CD4-positive, alpha-beta T cell treated with Interleukin-6 at 100 ng/mL for 8 hours (primary cell): Measurements from ENCODE around the gene MARCHF3.
"Not testable (repeated sequence)": the region's sequence is repeated elsewhere in the genome, so short reads cannot be mapped to it uniquely, and the experiment has no call there.

Experiments
- DNase-seq: peaks from one replicate; pipeline ENCODE4 v3.0.0-alpha.2; 2020; ENCODE audit warnings: mixed read lengths, low spot score

MARCHF3 gene

DNA sequence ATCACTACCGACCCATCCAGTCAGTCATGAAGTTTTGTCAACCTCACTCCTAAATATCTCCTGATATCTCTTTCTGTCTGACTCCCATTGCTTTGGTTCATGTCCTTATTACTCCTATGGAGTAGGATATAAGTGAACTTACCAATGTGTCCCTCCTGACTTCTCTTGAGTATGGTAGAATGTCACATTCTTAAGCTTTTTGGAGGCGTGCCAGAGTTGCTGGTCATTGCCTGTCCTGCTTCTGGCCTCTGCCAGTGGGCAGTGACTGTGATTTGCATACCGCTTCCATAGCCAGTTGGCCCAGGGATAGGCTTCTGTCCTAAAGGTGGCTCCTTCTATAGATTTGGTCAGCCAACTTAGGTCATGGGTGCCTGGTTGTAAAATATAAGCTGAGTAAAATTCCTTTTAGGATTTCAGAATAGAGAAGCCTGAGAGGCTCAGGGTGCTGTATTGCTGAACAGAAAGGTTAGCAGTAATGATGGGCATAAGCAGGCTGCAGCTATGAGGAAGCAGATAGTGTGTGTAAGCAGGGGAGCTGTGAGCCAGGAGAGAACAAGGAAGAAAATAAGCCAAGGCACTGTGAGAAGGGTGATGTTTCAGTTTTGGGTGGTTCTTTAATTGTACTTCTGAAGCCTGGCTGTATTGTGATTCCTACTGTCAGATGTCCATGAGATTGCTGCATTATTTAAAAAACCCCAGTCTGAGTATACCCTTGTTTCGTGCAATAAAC is 16.1 kb upstream of the MARCHF3 start:
- DNase-seq, result no peak

DNA sequence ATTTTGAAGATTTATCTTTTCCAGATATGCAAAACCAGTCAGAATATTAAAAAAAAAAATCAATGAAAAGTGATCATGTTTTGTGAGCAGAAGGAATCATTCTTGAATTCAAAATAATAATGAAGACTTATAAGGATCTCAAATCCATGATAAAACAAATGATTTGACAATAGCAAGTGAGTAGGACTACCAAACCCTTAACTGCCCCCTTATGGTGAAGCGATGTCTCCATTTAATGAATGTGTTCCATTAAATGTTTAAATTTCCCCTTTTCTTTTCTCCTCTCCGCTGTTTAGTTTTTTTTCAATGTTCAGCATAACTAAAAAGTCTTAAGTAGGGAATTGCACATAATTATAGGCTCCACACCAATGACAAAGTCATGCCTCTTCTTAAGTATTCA is 12.2 kb upstream of the MARCHF3 start:
- DNase-seq, result no peak

DNA sequence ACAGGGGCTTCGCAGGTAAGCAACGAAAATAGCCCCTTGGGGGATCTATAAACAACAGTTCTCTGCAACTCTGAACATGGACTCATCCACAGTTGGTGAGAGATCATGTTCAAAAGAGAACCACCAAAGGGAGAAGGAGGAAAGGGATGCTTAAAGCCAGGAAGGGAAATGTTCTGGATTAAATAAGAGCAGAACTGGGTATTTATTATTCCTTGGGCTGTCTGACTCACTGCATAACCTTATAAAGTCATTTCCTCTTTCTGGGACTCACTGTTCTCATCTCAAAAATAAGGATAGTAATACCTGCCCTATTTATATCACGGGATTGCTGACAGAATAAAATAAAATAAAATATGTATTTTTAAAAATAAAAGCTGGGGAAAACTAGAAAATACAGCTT is 11.2 kb upstream of the MARCHF3 start:
- no peak for DNase-seq

DNA sequence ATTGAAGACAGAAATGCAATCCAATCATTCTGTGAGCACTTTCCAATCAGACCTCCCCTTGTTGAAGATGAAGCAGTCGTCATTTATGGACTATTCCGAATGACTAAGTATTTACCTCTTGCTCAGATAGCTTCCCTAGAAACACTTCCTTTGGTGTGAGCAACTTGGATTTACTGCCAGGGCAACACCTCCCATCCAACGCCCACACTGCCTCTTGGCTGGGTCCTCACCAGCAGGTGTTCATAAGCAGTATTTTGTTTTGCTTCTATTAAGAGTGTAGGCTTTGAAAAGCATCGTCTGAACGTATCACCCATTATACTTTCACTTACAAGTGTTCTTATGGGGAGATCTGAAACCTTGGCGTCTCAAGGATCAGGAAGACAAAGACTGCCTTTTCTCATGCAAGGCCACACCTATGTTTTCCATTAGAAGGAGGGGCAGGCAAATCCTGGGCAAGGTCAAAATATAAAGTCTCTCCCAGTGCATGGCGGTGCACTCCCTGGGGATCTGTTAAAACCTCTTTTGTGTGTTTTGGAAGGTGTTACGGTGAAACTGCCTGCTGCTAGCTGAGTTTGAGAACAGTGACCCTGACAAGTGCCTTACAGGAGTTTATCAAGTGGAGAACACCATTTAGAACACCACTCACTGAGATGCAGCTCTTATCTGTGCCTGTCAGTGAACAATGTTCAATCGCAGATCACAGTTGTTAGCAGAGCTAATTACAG is 10.6 kb upstream of the MARCHF3 start:
- DNase-seq, result no peak

DNA sequence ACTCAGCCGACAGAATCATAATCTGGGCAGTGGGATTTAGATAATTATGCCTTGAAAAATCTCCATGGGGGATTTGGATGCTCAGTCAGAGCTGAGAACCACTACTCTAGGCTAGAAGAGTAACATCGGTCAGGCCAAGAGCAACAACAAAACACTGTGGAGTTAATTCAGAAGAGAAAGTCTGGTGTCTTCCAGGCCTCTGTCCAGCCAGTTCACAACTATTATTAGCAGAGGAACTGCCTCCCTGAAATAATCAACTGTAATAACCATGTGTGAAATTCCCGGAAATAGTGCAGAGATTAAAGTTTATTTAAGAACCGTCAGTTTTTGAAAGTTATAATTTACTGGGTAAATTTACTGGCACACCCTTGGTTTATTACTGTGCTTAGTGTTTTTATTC is 8.2 kb upstream of the MARCHF3 start:
- DNase-seq, result no peak

DNA sequence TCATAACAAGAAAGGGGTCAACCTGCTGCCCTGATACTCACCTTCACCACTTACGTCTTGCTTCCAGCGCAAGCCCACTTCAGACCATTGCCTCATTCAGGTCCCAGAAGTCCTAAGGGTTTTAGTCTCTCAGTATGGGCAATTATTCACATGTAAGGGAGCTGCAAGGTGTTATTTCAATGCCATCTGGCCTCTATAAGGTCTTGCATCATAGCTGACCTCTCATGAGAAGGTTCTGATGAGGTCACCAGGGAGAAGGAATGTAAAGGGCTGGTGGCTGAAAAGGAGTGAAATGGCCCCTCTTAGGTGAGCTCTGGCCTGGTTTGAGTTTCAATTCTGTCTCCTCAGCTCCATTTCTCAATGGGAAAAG is 1.5 kb upstream of the MARCHF3 start:
- no peak for DNase-seq

DNA sequence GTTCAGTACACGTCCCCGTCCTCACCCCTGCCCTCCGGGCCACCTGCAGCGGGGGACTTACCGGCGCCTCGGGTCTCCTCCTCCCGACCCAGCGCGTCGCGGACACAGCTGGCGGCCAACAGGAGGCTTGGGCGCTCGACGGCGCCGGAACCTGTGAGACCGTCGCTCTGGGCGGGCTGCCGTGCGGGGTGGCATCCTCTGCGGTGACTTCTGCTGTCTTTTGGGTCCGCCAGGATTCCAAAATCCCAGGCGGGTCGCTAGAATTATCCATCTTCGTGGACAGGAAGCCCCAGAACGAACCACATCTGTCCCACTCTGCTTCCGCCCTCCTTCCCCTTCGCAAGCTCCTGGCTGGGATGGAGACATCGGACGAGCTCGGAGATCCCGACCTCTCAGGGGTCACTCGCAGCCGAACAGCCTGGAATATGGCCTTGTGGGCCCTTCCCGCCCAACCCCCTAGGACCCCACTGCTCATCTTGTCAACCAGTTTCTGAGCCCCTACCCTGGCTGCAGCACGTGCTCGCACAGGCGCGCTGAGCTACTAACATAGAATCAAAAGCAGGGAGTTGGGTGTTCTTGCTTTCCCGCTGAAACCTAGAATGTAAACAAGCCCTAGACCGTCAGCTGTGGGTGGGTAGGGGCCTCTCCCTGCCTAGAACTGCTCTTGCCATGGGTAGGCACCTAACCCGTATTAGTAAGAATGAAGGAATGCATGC is 947 bp upstream of the MARCHF3 start:
- DNase-seq, result no peak

DNA sequence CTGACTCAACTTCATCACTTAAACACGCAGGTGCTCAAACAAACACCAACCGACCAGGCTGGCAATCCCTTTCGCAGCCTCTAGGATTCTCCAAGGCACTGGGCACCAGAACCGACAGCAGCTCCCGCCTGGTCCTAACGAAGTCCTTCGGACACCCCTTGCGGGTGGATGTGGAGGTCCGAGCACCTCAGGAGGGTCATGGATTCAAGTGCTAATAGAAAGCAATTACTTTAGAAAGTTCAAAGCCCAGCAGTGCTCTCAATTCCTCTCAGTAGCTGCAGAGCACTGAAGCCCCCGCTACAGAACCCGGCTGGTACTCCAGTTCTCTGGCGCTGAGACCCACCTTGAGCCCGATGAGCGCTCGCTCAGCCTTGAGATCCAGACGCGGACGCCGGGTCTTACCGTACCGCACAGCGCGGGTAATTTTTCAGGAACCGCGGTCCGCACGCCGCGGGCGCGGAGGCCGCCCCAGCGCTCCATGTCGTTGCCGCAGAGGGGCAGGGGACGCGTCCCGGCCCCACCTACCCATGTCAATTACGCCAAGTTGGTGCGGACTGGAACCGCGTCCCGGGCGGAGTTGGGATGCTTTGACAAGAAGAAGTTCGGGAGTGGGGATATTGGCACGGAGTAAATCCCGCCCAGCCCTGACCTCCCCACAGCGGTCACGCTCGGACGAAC is 638 bp downstream of the MARCHF3 start:
- DNase-seq, result peak; percentile 31

DNA sequence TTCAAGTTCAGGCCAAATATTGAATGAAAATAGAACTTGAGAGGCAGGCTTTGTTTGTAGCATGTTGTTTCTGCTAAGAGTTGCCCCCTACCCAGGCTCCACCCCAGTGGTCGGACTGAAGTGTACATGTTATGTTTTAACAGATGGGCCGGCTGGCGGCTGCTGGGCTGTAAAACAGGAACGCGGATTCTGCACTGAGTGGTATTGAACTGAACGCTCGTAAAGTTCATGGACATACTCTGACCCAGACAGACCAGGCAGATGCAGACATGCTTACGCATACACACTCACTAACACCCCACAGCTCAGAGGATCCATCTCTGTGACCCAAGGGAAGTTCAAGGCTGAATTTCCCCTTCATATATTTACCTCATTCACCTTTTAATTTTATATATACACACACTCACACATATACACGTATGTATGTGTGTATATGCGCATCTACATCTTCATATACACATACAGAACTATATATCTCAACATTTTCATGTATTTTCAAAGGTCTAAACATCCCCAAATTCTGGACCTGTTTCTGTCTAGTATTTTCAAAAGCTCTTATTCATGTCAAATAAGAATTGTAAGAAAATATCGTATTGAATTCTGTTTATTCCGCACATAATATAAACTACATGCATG is 1.4 kb downstream of the MARCHF3 start:
- no peak for DNase-seq

DNA sequence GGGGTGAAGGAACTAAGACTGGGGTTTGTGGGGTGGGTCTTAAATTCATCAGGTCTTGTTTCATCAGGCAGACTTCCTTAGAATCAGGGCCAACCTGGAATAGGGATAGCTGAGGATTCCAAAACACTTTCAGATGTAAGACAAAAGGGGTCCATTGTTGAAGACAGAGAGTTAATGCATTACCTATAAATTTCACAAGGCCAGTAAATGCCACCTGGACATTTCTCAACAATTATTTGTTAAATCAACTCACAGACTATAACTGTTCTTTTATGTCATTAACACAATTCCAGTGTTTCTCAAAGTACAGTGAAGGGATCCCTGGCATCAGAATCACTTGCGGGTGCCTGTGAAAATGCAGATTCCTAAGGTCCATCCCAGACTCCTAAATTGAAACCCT is 2.8 kb downstream of the MARCHF3 start:
- no peak for DNase-seq

DNA sequence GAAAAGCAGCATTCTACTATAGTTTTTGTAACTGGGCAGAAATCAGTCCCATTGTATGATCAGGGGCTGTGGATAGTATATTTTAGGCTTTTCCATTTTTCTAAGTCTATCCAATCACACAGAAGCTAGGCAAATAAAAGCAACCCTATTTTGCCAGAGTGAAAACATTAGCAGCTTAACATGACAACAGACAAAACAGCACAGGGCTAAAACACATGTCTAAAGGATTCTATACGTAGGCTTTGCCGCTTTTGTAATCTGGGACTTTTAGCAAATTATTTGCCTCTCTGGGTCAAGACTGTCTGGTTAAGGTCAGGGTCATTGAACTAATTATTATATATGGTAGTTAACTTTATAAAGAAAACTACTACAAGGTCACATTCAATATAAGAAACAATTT is 4.2 kb downstream of the MARCHF3 start:
- no peak for DNase-seq

DNA sequence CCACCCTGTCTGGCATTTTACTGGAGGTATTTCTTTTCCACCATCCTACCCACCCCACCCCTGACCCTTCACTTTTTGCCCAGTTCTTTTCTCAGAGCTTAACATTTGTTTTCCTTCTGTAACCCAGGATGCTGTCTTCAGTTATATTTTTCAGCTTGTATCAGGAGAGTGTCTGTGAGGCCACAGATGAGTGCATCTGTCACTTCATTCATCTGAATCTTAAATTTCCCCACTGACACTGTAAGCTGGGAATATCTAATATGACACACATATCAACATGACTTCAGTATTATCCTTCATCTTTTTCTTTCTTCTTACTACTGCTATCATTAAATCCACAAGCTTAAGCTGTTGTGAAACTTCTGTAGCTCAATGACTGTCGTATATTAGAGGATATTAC is 4.9 kb downstream of the MARCHF3 start:
- DNase-seq, result no peak

DNA sequence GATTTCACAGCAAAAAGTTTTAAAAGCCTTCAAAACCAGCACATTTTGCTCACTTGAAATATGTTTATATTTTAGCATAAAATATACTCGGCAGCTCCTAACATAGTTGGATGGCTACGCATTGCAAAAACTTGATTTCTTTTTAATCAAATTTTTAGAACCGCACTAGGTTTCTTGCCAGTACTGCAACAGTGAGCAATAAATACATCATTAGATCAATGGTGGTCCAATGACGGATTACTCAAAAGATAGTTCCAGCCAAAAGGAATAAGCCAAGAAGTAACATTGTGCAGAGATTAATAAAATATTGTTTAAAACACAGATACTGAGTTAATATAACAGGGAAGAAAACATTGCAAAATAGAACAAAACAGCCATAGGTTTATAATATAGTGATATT is 5.5 kb downstream of the MARCHF3 start:
- no peak for DNase-seq

DNA sequence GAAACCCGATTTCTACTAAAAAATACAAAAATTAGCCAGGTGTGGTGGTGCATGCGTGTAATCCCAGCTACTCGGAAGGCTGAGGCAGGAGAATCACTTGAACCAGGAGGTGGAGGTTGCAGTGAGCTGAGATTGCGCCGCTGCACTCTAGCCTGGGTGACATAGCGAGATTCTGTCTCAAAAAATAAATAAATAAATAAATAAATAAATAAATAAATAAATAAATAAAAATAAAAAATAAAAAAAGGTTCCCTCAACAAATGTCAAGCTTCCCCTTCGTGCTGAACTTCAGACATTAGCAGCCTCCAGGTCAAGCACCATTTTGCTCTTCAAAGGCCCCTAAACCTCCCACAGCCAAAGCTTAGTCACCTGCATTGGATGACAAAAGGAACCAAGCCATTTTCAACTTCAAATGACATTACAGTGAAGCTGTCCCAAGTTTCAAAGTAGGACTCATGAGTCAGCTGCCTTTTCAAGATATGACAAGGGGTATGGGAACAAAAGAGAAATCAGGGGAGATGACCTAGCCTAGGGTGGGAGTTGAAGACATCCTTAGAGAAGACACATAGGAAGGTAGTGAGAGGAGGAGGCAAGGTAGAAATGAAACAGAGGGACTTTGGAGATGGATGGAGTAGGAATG is 6.7 kb downstream of the MARCHF3 start:
- DNase-seq, result not testable (repeated sequence)

DNA sequence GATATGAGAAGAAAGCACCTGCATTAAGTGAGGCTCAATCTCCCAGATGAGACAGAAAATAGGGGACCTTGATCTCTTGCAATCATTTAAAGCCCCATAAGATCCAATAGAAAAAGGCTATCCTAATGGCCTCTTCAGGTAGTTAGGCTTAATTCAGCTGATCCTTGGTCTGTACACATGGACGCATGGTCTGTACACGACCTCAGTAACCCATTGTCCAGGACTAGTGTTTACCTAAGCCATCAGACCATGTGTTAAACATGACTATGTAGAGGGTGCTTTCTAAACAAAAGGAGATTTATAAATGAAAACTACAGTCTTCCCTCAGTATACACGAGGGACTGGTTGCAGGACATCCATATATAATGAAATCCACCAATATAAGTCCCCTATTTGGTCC is 7.5 kb downstream of the MARCHF3 start:
- DNase-seq, result no peak

DNA sequence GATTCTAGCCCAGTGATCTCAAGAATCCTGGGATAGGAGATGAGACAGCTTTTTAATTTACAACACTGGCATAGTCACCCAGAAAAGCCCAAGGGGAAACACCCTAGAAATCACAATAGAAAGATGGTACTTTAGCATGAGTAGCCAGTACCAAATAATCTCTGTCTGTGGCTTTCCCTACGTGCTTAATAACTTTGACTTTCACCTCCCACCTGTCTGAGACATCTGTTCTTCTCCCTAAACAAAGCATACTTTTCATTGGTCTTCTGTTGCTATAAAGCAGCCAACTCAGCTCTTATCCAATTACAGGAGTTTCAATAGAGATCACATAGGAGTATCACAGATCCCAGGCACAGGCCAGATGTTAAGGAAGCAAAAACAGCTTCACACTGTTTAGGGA is 10.4 kb downstream of the MARCHF3 start:
- DNase-seq, result no peak

DNA sequence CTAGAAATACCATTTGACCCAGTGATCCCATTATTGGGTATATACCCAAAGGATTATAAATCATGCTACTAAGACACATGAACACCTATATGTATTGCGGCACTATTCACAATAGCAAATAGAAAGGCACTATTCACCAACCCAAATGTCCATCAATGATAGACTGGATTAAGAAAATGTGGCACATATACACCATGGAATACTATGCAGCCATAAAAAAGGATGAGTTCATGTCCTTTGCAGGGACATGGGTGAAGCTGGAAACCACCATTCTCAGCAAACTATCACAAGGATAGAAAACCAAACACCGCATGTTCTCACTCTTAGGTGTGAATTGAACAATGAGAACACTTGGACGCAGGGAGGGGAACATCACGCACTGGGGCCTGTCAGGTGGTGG is 13.6 kb downstream of the MARCHF3 start:
- not testable (repeated sequence) for DNase-seq

DNA sequence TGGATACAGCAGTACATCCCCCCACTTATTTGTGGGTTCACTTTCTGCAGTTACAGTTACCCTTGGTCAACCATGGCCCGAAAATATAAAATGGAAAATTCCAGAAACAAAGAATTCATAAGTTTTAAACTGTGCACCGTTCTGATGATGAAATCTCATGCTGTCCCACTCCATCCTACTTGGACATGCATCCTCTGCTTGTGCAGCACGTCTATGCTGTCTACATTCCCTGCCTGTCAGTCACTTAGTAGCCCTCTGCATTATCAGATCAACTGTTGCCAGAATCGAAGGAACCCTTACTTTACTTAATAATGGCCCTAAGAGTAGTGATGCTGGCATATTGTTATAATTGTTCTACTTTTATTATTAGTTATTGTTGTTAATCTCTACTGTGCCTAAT is 14.6 kb downstream of the MARCHF3 start:
- no peak for DNase-seq

DNA sequence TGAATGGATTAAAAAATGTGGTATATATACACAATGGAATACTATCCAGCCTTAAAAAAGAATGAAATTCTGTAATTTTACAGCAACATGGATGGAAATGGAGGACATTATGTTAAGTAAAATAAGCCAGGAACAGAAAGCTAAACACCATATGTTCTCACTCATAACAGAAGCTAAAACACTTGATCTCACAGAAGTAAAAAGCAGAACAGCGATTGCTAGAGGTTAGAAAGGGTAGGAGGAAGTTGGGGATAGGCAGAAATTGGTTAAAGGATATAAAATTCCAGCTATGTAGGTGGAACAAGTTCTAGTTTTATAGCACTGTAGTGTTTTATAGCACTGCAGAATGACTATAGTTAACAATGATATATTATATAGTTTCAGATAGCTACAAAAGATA is 15.8 kb downstream of the MARCHF3 start:
- DNase-seq, result no peak

DNA sequence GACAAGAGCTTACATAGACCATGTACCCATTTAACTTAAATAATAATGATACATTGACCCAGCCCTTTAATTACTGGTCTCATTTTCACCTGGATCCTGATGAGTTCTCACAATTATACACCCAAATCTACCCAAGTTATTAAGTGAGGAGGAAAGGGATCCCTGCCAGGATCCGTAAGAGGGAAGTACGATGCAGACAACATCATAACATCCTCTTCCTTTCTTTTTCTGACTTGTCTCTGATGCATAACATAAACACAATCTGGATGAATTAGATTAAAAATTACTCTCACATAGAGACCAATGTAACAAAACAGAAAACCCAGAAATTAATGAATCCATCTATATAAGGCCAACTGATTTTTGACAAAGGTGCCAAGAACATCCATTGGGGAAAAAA is 17.0 kb downstream of the MARCHF3 start:
- DNase-seq, result no peak

DNA sequence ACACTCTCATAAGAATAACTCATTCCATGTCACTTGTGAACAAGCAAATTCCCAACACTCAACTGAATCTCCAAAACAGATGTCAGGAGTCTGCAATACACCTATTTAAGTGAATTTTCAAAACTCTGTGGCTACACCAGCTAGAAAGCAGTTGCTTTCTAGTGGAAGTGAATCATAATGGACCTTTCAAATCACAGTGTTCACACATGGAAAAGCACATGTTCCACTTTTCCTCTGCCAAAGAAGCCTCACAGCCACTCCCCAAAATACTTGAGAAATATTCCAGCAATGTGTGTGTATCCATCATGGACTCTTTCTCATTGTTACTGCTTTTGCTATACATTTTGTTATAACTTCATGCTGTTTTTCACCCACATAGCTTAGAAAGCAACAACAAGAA is 17.4 kb downstream of the MARCHF3 start:
- DNase-seq, result no peak
